Transverse colon (tissue), 4 donors: ENCODE data around the gene GABPB1. TPM values are rescaled to one million over a fixed set of nuclear protein-coding genes. Genes with fewer than 3 reads are reported as not detected.
A peak's percentile ranks its signal among the peaks of the same experiment; 100 is the strongest.

ENCODE experiments used
- DNase-seq: peaks from one replicate; pipeline ENCODE4 v3.0.0-alpha.2; 2019
- H3K27ac ChIP-seq, 4 donors: fragments of 200-600 bp; sonication (generic); 2 replicates each; pipeline ENCODE4 v1.5.1; 2016 to 2018; ENCODE audit warnings: inconsistent platforms in 4 of 4
- H3K27me3 ChIP-seq: fragments of 200-600 bp; sonication (generic); 2 replicates; pipeline ENCODE4 v1.5.1; 2017; ENCODE audit warnings: inconsistent platforms
- H3K36me3 ChIP-seq, 4 donors: fragments of 200-600 bp; sonication (generic); 2 replicates each; pipeline ENCODE4 v1.5.1; 2017 to 2019; ENCODE audit warnings: inconsistent platforms in 4 of 4
- H3K4me1 ChIP-seq, 4 donors: fragments of 200-600 bp; sonication (generic); 2 replicates each; pipeline ENCODE4 v1.5.1; 2017 to 2020; ENCODE audit warnings: inconsistent platforms in 4 of 4
- H3K4me3 ChIP-seq, 4 donors: fragments of 200-600 bp; sonication (generic); 1 replicate in 1 of 4; 2 replicates in 3 of 4; pipeline versions ENCODE4 v1.5.1 to v1.6.1; 2017 to 2019; ENCODE audit warnings: inconsistent platforms in 4 of 4
- H3K9me3 ChIP-seq, 2 donors: fragments of 200-600 bp; sonication (generic); 2 replicates each; pipeline ENCODE4 v1.5.1; 2017 to 2019; ENCODE audit warnings: inconsistent platforms in 2 of 2
- CTCF ChIP-seq, 5 experiments: fragments of 200-600 bp in 3 of 5; fragments of 450-650 bp in 2 of 5; sonication (generic) in 3 of 5; IDR thresholded peaks; 1 replicate in 2 of 5; 2 replicates in 3 of 5; pipeline ENCODE4 v1.5.1; 2016 to 2017; ENCODE audit warnings: antibody characterized with exemption in 5 of 5, inconsistent platforms in 3 of 5, mild to moderate bottlenecking in 2 of 5, moderate library complexity in 1 of 5
- EP300 ChIP-seq: sonication (generic); formaldehyde crosslinking; IDR thresholded peaks from one replicate; pipeline ENCODE4 v1.6.1; 2017; ENCODE audit warnings: antibody characterized with exemption, low read depth
- POLR2A ChIP-seq: fragments of 450-650 bp; IDR thresholded peaks from one replicate; pipeline ENCODE4 v1.6.1; 2016; ENCODE audit warnings: antibody characterized with exemption, mild to moderate bottlenecking, moderate library complexity
- POLR2AphosphoS5 ChIP-seq, 3 donors: sonication (generic); formaldehyde crosslinking; IDR thresholded peaks; one replicate each; pipeline ENCODE4 v1.6.1; 2016; ENCODE audit warnings: antibody characterized with exemption in 3 of 3
- WGBS, 2 donors: methylation state at CpG; one replicate each; pipeline ENCODE4 v1.1.5; 2018; ENCODE audit warnings: low coverage in 1 of 2; 5-methylcytosine and 5-hydroxymethylcytosine counted together
- in situ Hi-C, 4 donors: fragments of 200-750 bp; cut with MboI; loops; one replicate each; pipeline versions ENCODE4 v1.15.0 to v1.15.1; 2017; ENCODE audit warnings: low sequenced_read_pairs in 3 of 4, low pct_ligation_motif_present in 1 of 4, low pct_unique_long_range_greater_than_20kb in 1 of 4
- intact Hi-C: fragments of 100-400 bp; cut with DNase I; formaldehyde crosslinking; loops from one replicate; pipeline ENCODE4 v1.15.1; 2023; ENCODE audit warnings: low total_unique reads
- total RNA-seq, 4 donors: library from RNA; depleted of rRNA; stranded (reverse); fragments of >200 nt; gene quantifications; one replicate each; pipeline ENCODE4 v1.1.0, GENCODE V29; 2016

GABPB1 gene
- total RNA-seq, 4 donors from 2014 or later, result 2.2 to 21.4 (median 13.1) TPM

- 15 to 45% methylated on average over 2 to 4 of the region's 4 CpGs for WGBS, 2 donors
- peaks cover 0 to 8% (median 0%) of the 10 kb centered on the region in 4 donors for H3K4me1 ChIP-seq
- intact Hi-C loops, result no loop called here
- H3K27me3 ChIP-seq, result no peaks in the 10 kb centered on the region
- H3K36me3 ChIP-seq, result no peaks in the 10 kb centered on the region
- no peak overlapping the region for H3K27ac ChIP-seq
- H3K9me3 ChIP-seq, result no peaks in the 10 kb centered on the region
- in situ Hi-C loops, result loop anchor here in 1 of 4 donors (10.0 kb wide), 1 partner anchor 141 kb away; no protein-coding TSS in a partner anchor
- no peak for DNase-seq
- no peak overlapping the region for H3K4me3 ChIP-seq
- peak; percentile 62 to 76 (median 69) for TF ChIP-seq CTCF (IDR thresholded peaks at IDR 0.05)
- no peak for TF ChIP-seq EP300
Measured at GRCh38 chr15:50315814-50316630, 39.0 kb downstream of the GABPB1 start.

- Histone ChIP-seq H3K4me3 (no peak overlapping the region), H3K27ac (no peak overlapping the region), H3K36me3 (peaks cover 0 to 7% (median 0%) of the 10 kb centered on the region in 4 donors), H3K9me3 (peaks cover 0 to 4% of the 10 kb centered on the region in 2 donors), H3K27me3 (no peaks in the 10 kb centered on the region), H3K4me1 (peaks cover 0 to 8% (median 0%) of the 10 kb centered on the region in 4 donors)
- TF ChIP-seq EP300 (no peak), POLR2AphosphoS5 (IDR thresholded peaks at IDR 0.05) (no peak), POLR2A (no peak), CTCF (IDR thresholded peaks at IDR 0.05) (no peak)
- 61 to 77% methylated on average over 2 of the region's 2 CpGs for WGBS, 2 donors
- DNase-seq, result no peak
- in situ Hi-C loops, result loop anchor here in 1 of 4 donors (10.0 kb wide), 1 partner anchor 138 kb away; no protein-coding TSS in a partner anchor
- intact Hi-C loops, result no loop called here
Measured at GRCh38 chr15:50312636-50313035, 42.4 kb downstream of the GABPB1 start.

- Histone ChIP-seq H3K27me3 (no peaks in the 10 kb centered on the region), H3K36me3 (peaks cover 0 to 8% (median under 1%) of the 10 kb centered on the region in 4 donors), H3K4me3 (no peak overlapping the region), H3K27ac (no peak overlapping the region), H3K9me3 (peaks cover 0 to 5% of the 10 kb centered on the region in 2 donors), H3K4me1 (no peaks in the 10 kb centered on the region)
- no peak for DNase-seq
- intact Hi-C loops (no loop called here), in situ Hi-C loops (no loop called here)
- no peak for TF ChIP-seq POLR2AphosphoS5 (IDR thresholded peaks at IDR 0.05)
Measured at GRCh38 chr15:50307799-50308198, 47.2 kb downstream of the GABPB1 start.

GRCh38 chr15:50304836-50305235 is 50.2 kb downstream of the GABPB1 start:
- H3K9me3 ChIP-seq, result peaks cover 0 to 5% of the 10 kb centered on the region in 2 donors
- peaks cover 0 to 21% (median 6%) of the 10 kb centered on the region in 4 donors for H3K36me3 ChIP-seq
- no peaks in the 10 kb centered on the region for H3K27me3 ChIP-seq
- intact Hi-C loops, result no loop called here
- no peaks in the 10 kb centered on the region for H3K4me1 ChIP-seq
- TF ChIP-seq CTCF (IDR thresholded peaks at IDR 0.05) (no peak), EP300 (no peak), POLR2AphosphoS5 (IDR thresholded peaks at IDR 0.05) (no peak), POLR2A (no peak)
- H3K4me3 ChIP-seq, result no peak overlapping the region
- no peak for DNase-seq
- in situ Hi-C loops, result no loop called here
- no peak overlapping the region for H3K27ac ChIP-seq
- WGBS, 2 donors, result 80 to 88% methylated on average over 1 of the region's 1 CpG
